Activated T-cell treated with anti-CD3 and anti-CD28 coated beads, Interleukin-2, amount 50 U/mL, for 1 hour (primary cell): ENCODE data around the gene EMC9.

Source experiments
- DNase-seq: peaks from one replicate; pipeline ENCODE4 v3.0.0-alpha.2; 2020

Gene EMC9

GRCh38 chr14:24176599-24176998, 35.2 kb upstream of the EMC9 start:
- DNase-seq, result no peak

GRCh38 chr14:24172871-24173281, 31.5 kb upstream of the EMC9 start:
- no peak for DNase-seq

GRCh38 chr14:24172261-24172860, 31.0 kb upstream of the EMC9 start:
- DNase-seq, result no peak

- DNase-seq, result peak; percentile 73
Observed at GRCh38 chr14:24171422-24172260, 30.2 kb upstream of the EMC9 start, which contains the start of gene REC8. REC8 (plus strand) TSS chr14:24172080; CDS start chr14:24172553, 473 bp downstream.

GRCh38 chr14:24167469-24168114, 26.2 kb upstream of the EMC9 start:
- DNase-seq, result no peak

- DNase-seq, result no peak
Observed at GRCh38 chr14:24165785-24166184, 24.4 kb upstream of the EMC9 start.

- no peak for DNase-seq
Observed at GRCh38 chr14:24164518-24164991, 23.2 kb upstream of the EMC9 start.

- no peak for DNase-seq
Observed at GRCh38 chr14:24162093-24162492, 20.7 kb upstream of the EMC9 start.

GRCh38 chr14:24160850-24161804, 19.7 kb upstream of the EMC9 start, which contains the start of gene IRF9:
IRF9 (plus strand) TSS chr14:24161265; CDS start chr14:24162145, 880 bp downstream.
- peak; percentile 98 for DNase-seq

- DNase-seq, result no peak
Observed at GRCh38 chr14:24160499-24160849, 19.1 kb upstream of the EMC9 start.

- DNase-seq, result no peak
Observed at GRCh38 chr14:24159777-24160498, 18.5 kb upstream of the EMC9 start.

GRCh38 chr14:24157331-24157730, 15.9 kb upstream of the EMC9 start:
- no peak for DNase-seq

- no peak for DNase-seq
Observed at GRCh38 chr14:24156840-24157239, 15.4 kb upstream of the EMC9 start.

GRCh38 chr14:24155100-24155499, 13.7 kb upstream of the EMC9 start:
- DNase-seq, result no peak

GRCh38 chr14:24151404-24152080, 10.2 kb upstream of the EMC9 start:
- no peak for DNase-seq

GRCh38 chr14:24150993-24151392, 9.6 kb upstream of the EMC9 start:
- no peak for DNase-seq

GRCh38 chr14:24150567-24150966, 9.2 kb upstream of the EMC9 start:
- no peak for DNase-seq

GRCh38 chr14:24150061-24150460, 8.7 kb upstream of the EMC9 start:
- no peak for DNase-seq

GRCh38 chr14:24149302-24149969, 8.0 kb upstream of the EMC9 start:
- DNase-seq, result no peak

GRCh38 chr14:24147761-24148428, 6.5 kb upstream of the EMC9 start:
- no peak for DNase-seq
